Fibroblast of skin of left quadriceps (primary cell): Measurements from ENCODE around the gene DDX3X.
"Not testable (repeated sequence)": the region's sequence is repeated elsewhere in the genome, so short reads cannot be mapped to it uniquely, and the experiment has no call there.

Experiments
- DNase-seq, 2 experiments: peaks; one replicate each; pipeline ENCODE4 v3.0.0-alpha.2; 2013; ENCODE audit warnings: low read depth in 2 of 2

Gene DDX3X

GRCh38 chrX:41329101-41329500 lies 4.9 kb upstream of the DDX3X start:
- no peak for DNase-seq

DNA sequence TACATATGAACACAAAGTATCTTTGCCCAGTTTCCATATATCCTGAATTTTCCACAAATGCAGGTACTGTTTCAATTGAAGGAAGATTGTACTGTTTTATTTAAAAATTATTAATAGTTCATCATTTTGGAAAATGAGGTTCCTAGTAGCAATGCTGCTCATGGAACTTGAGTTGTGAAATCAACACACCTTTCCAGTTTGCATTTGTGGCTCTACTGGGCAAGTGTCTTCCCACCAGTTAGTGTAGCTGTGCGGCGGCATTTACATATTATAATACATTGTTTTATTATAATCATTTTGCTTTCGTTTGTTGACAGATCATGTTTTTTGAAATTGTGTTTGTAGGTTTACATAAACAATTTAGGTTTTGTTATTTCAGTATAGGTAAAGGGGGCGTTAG lies 2.0 kb upstream of the DDX3X start:
- DNase-seq: no peak

GRCh38 chrX:41332408-41333002 lies 1.5 kb upstream of the DDX3X start:
- DNase-seq: no peak

- peak; percentile 67 to 74 for DNase-seq
Measured at GRCh38 chrX:41333003-41333743, 789 bp upstream of the DDX3X start.

- no peak for DNase-seq
Measured at GRCh38 chrX:41334363-41335197, 618 bp downstream of the DDX3X start.

DNA sequence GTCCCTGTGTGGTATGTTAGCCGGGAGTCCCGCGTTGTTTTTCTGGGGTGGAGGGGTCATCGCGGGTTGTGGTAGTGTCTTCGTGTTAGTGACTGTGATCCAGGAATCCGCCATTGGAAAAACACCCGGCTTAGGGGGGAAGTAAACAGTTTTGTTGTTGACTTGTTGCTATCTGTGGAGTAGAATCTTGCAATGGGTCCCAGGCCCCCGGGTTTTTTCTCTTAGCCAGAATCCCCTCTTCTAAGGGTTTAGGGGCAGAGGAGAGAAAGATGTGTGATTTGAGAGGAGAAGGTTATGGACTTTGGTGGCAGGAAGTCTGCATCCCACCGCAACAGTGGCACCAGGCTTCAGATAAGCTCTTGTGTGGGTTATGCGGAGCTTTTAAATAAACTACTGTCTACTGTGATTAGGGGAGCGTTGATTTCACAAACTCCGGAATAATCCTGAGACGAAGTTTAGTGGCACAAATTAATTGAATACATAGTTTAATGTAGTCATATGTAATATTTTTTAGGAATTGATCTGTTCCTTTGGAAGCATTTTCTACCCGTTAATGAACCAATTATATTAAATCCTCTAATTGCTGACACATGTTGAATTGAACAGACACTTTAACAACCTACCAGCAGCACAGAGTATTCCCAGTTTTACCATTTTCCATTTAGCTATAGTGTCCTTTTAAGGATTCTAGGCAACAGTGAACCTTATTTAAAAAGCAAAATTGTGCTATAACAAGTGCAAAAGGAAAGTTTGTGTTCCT lies 1.4 kb downstream of the DDX3X start:
- DNase-seq: no peak

- DNase-seq: no peak
Measured at GRCh38 chrX:41335958-41336331, 2.0 kb downstream of the DDX3X start.

- no peak for DNase-seq
Measured at GRCh38 chrX:41336447-41336846, 2.5 kb downstream of the DDX3X start.

DNA sequence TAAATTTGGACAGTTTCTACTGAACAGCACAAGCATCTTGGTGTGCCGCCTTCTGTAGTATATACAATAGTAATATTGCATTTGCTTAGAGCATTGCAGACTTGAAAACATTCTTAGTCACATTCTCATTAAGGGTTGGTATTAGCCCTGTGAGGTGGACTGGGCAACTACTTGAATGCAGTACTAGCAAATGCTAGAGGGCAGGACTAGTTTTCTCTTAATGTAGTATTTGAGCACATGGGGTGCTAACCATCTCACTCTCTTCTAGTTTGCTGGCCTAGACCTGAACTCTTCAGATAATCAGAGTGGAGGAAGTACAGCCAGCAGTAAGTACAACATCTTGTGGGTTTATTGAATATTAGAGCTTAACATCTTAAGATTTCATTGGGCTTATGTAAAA lies 3.2 kb downstream of the DDX3X start:
- DNase-seq: no peak

- DNase-seq: no peak
Measured at GRCh38 chrX:41338436-41338835, 4.5 kb downstream of the DDX3X start.

GRCh38 chrX:41339148-41339547 lies 5.2 kb downstream of the DDX3X start:
- no peak for DNase-seq

DNA sequence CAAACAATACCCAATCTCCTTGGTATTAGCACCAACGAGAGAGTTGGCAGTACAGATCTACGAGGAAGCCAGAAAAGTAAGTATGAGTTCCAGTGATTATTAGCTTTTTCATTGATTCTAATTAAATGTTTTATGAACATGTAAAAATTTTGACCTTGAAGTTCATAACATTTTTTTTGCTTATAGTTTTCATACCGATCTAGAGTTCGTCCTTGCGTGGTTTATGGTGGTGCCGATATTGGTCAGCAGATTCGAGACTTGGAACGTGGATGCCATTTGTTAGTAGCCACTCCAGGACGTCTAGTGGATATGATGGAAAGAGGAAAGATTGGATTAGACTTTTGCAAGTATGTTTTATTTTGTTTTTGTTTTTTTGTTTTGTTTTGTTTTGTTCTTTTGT lies 10.1 kb downstream of the DDX3X start:
- DNase-seq: no peak

DNA sequence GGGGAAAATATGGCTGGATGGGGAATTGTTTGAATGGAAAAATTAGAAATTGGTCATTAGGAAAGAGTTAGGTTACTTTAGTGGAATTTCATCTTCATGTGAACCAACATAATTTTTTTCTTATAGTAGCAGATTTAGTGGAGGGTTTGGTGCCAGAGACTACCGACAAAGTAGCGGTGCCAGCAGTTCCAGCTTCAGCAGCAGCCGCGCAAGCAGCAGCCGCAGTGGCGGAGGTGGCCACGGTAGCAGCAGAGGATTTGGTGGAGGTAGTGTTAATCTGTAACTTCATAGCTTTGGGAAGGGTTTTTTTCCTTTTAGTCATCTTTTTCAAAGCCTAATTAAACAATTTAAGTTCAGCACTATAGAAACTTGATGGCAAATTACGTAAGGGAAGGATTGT lies 13.2 kb downstream of the DDX3X start:
- no peak for DNase-seq

DNA sequence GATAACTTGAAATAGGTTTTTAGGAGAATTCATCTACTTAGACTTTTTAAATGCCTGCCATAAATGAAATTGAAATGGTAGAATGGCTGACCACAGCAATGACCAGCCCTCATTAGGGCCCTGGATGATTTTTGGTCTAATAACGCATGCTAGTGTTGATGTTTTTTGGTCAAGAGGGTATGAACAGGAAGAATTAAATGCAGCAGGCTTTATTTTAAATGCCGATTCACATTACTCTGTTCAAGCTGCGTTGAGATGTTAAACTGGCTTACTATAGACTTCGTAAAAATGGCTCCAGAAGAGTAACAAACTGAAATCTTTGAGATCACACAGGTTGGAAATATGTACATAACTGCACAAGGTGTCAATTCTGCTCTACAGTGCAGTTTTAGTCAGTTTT lies 14.6 kb downstream of the DDX3X start:
- DNase-seq: no peak

- no peak for DNase-seq
Measured at GRCh38 chrX:41350150-41350975, 16.4 kb downstream of the DDX3X start.

- DNase-seq: no peak
Measured at GRCh38 chrX:41350976-41351569, 17.1 kb downstream of the DDX3X start.

DNA sequence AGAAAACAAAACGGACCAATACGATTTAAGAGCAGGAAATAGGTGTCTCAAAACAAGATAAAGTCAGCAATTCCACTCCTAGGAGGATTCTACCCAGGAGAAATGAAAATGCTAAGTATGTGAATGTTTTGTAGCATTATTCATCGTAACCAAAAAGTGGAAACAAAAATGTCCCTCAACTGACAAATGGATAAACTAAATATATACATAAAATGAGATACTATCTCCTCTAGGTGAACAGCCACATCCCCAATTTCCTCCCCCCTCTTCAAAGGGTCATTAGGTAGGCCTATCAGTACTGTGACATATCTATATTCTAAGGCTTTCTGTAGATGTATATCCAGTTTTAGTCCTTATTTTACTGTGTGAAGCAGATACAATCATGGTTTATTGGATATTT lies 18.0 kb downstream of the DDX3X start:
- DNase-seq: no peak

- no peak for DNase-seq
Measured at GRCh38 chrX:41352329-41352838, 18.4 kb downstream of the DDX3X start.

DNA sequence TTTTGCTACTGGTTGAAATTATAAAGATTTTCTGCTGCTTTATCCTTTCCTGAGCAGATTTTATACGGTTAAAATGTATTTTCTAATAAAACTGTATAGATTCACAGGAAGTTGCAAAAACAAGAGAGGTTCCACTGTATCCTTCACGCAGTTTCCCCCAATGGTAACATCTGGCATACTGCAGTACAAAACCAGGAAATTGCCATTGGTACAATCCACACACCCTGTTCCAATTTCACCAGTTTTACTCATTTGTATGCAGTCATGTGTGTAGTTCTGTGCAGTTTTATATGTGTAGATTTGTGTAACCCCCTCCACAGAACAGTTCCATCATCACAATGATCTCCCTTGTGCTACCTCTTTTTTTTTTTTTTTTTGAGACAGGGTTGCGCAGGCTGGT lies 20.0 kb downstream of the DDX3X start:
- no peak for DNase-seq

DNA sequence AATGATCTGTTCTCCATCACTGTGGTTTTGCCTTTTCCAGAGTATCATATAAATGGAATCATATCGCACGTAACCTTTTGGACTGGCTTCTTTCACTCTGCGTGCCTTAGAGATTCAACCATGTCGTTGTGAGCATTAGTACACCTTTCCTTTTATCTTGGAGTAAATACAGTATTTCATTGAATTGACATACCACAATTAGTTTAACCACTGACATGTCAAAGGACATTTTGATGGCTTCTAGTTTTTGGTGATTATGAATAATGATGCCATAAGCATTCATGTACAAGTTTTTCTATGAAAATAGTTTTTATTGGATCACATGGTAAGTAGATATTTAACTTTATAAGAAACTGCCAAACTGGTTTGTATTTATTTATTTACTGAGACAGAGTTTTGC lies 35.2 kb downstream of the DDX3X start:
- no peak for DNase-seq

DNA sequence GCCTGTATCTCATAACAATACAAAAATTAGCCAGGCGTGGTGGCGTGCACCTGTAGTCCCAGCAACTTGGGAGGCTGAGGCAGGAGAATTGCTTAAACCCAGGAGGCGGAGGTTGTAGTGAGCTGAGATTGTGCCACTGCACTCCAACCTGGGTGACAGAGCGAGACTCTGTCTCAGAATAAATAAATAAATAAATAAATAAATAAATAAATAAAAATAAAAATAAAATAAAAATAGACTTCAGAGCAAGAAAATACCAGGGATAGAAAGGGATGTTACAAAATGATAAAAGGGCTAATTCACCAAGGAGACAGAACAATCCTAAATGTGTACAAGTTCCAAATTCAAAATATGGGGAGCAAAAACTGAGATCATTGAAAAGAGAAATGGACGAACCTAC lies 37.6 kb downstream of the DDX3X start:
- not testable (repeated sequence) for DNase-seq
